Activated naive CD8-positive, alpha-beta T cell treated with anti-CD3 and anti-CD28 coated beads for 36 hours (primary cell): ENCODE data around the gene KLF11. TPM values are rescaled to one million over a fixed set of nuclear protein-coding genes. Genes with fewer than 3 reads are reported as not detected.

Source experiments
- DNase-seq: peaks from one replicate; pipeline ENCODE4 v3.0.0; 2021
- H3K27ac Mint-ChIP-seq: one replicate; pipeline ENCODE4 v1.8.0; 2022; ENCODE audit warnings: mild to moderate bottlenecking, moderate library complexity, mixed read lengths
- H3K27me3 Mint-ChIP-seq: one replicate; pipeline ENCODE4 v1.8.0; 2022; ENCODE audit warnings: mild to moderate bottlenecking, mixed read lengths
- H3K36me3 Mint-ChIP-seq: one replicate; pipeline ENCODE4 v1.8.0; 2021; ENCODE audit warnings: mild to moderate bottlenecking, mixed read lengths
- H3K4me1 Mint-ChIP-seq: one replicate; pipeline ENCODE4 v1.8.0; 2021; ENCODE audit warnings: mixed read lengths
- H3K4me3 Mint-ChIP-seq: one replicate; pipeline ENCODE4 v1.8.0; 2022; ENCODE audit warnings: mild to moderate bottlenecking, moderate library complexity, mixed read lengths
- H3K9me3 Mint-ChIP-seq: one replicate; pipeline ENCODE4 v1.8.0; 2022; ENCODE audit warnings: mixed read lengths
- total RNA-seq, 2 experiments: library from RNA; stranded (reverse); gene quantifications; one replicate each; pipeline ENCODE4 v1.2.3, GENCODE V29; 2021

Gene KLF11
- total RNA-seq, 2 experiments from 2014 or later: 3.7 to 3.9 TPM

GRCh38 chr2:10072656-10073480, 29.5 kb downstream of the KLF11 start:
- no peaks in the 10 kb centered on the region for H3K36me3 Mint-ChIP-seq
- H3K9me3 Mint-ChIP-seq: peaks cover 4% of the 10 kb centered on the region
- DNase-seq: peak; percentile 72
- no peak overlapping the region for H3K27ac Mint-ChIP-seq
- H3K27me3 Mint-ChIP-seq: peaks cover 60% of the 10 kb centered on the region
- H3K4me1 Mint-ChIP-seq: peaks cover 3% of the 10 kb centered on the region
- no peak overlapping the region for H3K4me3 Mint-ChIP-seq

GRCh38 chr2:10073706-10074105, 30.4 kb downstream of the KLF11 start:
- Mint-ChIP-seq H3K36me3 (no peaks in the 10 kb centered on the region), H3K27me3 (peaks cover 68% of the 10 kb centered on the region), H3K4me3 (no peak overlapping the region), H3K27ac (no peak overlapping the region), H3K4me1 (peaks cover 3% of the 10 kb centered on the region), H3K9me3 (no peaks in the 10 kb centered on the region)
- no peak for DNase-seq

GRCh38 chr2:10075101-10075500, 31.8 kb downstream of the KLF11 start:
- no peaks in the 10 kb centered on the region for H3K36me3 Mint-ChIP-seq
- no peak overlapping the region for H3K27ac Mint-ChIP-seq
- peaks cover 6% of the 10 kb centered on the region for H3K4me1 Mint-ChIP-seq
- no peak overlapping the region for H3K4me3 Mint-ChIP-seq
- peaks cover 75% of the 10 kb centered on the region for H3K27me3 Mint-ChIP-seq
- DNase-seq: no peak
- H3K9me3 Mint-ChIP-seq: no peaks in the 10 kb centered on the region

- peaks cover 75% of the 10 kb centered on the region for H3K27me3 Mint-ChIP-seq
- no peak overlapping the region for H3K4me3 Mint-ChIP-seq
- DNase-seq: no peak
- no peak overlapping the region for H3K27ac Mint-ChIP-seq
- no peaks in the 10 kb centered on the region for H3K36me3 Mint-ChIP-seq
- H3K9me3 Mint-ChIP-seq: no peaks in the 10 kb centered on the region
- H3K4me1 Mint-ChIP-seq: peaks cover 6% of the 10 kb centered on the region
These were observed 32.3 kb downstream of the KLF11 start for GRCh38 chr2:10075571-10076209.

GRCh38 chr2:10076511-10076910, 33.2 kb downstream of the KLF11 start:
- Mint-ChIP-seq H3K4me3 (no peak overlapping the region), H3K9me3 (no peaks in the 10 kb centered on the region), H3K27ac (no peak overlapping the region), H3K4me1 (peaks cover 12% of the 10 kb centered on the region), H3K27me3 (peaks cover 80% of the 10 kb centered on the region), H3K36me3 (no peaks in the 10 kb centered on the region)
- no peak for DNase-seq

GRCh38 chr2:10076988-10077527, 33.7 kb downstream of the KLF11 start:
- Mint-ChIP-seq H3K4me1 (peaks cover 12% of the 10 kb centered on the region), H3K9me3 (no peaks in the 10 kb centered on the region), H3K36me3 (no peaks in the 10 kb centered on the region), H3K27ac (no peak overlapping the region), H3K27me3 (peaks cover 82% of the 10 kb centered on the region), H3K4me3 (no peak overlapping the region)
- no peak for DNase-seq

- Mint-ChIP-seq H3K4me1 (peaks cover 9% of the 10 kb centered on the region), H3K4me3 (no peak overlapping the region), H3K27me3 (peaks cover 84% of the 10 kb centered on the region), H3K27ac (no peak overlapping the region), H3K9me3 (no peaks in the 10 kb centered on the region), H3K36me3 (no peaks in the 10 kb centered on the region)
- DNase-seq: no peak
These were observed 34.7 kb downstream of the KLF11 start for GRCh38 chr2:10078001-10078400.

- H3K4me3 Mint-ChIP-seq: peak overlapping the region; percentile 71
- H3K27me3 Mint-ChIP-seq: peaks cover 86% of the 10 kb centered on the region
- H3K9me3 Mint-ChIP-seq: no peaks in the 10 kb centered on the region
- peaks cover 13% of the 10 kb centered on the region for H3K4me1 Mint-ChIP-seq
- no peak for DNase-seq
- H3K36me3 Mint-ChIP-seq: no peaks in the 10 kb centered on the region
- H3K27ac Mint-ChIP-seq: no peak overlapping the region
These were observed 35.4 kb downstream of the KLF11 start for GRCh38 chr2:10078704-10079265.

GRCh38 chr2:10079266-10079869, 36.0 kb downstream of the KLF11 start:
- H3K27ac Mint-ChIP-seq: no peak overlapping the region
- peaks cover 15% of the 10 kb centered on the region for H3K4me1 Mint-ChIP-seq
- H3K4me3 Mint-ChIP-seq: peak overlapping the region; percentile 71
- peak; percentile 13 for DNase-seq
- H3K9me3 Mint-ChIP-seq: no peaks in the 10 kb centered on the region
- H3K27me3 Mint-ChIP-seq: peaks cover 86% of the 10 kb centered on the region
- no peaks in the 10 kb centered on the region for H3K36me3 Mint-ChIP-seq

- Mint-ChIP-seq H3K9me3 (no peaks in the 10 kb centered on the region), H3K4me1 (peaks cover 15% of the 10 kb centered on the region), H3K27me3 (peaks cover 85% of the 10 kb centered on the region), H3K36me3 (no peaks in the 10 kb centered on the region), H3K27ac (no peak within 1 kb of the TSS), H3K4me3 (peak within 1 kb of the TSS; percentile 71)
- peak; percentile 34 for DNase-seq
These were observed 36.7 kb downstream of the KLF11 start, which contains the start of gene CYS1 for GRCh38 chr2:10079870-10080535. TSS of gene CYS1 (minus strand) at chr2:10080411. CDS start at chr2:10080223, 188 bp downstream.

- DNase-seq: peak; percentile 41
- peaks cover 85% of the 10 kb centered on the region for H3K27me3 Mint-ChIP-seq
- H3K4me1 Mint-ChIP-seq: peaks cover 15% of the 10 kb centered on the region
- no peaks in the 10 kb centered on the region for H3K9me3 Mint-ChIP-seq
- H3K36me3 Mint-ChIP-seq: no peaks in the 10 kb centered on the region
- H3K4me3 Mint-ChIP-seq: peak overlapping the region; percentile 29
- no peak overlapping the region for H3K27ac Mint-ChIP-seq
These were observed 37.4 kb downstream of the KLF11 start for GRCh38 chr2:10080536-10081304.

GRCh38 chr2:10083046-10083445, 39.7 kb downstream of the KLF11 start:
- H3K4me3 Mint-ChIP-seq: no peak overlapping the region
- H3K27me3 Mint-ChIP-seq: peaks cover 71% of the 10 kb centered on the region
- no peaks in the 10 kb centered on the region for H3K36me3 Mint-ChIP-seq
- peaks cover 15% of the 10 kb centered on the region for H3K4me1 Mint-ChIP-seq
- no peak overlapping the region for H3K27ac Mint-ChIP-seq
- H3K9me3 Mint-ChIP-seq: no peaks in the 10 kb centered on the region
- DNase-seq: no peak

- peaks cover 15% of the 10 kb centered on the region for H3K4me1 Mint-ChIP-seq
- no peaks in the 10 kb centered on the region for H3K9me3 Mint-ChIP-seq
- DNase-seq: no peak
- peaks cover 71% of the 10 kb centered on the region for H3K27me3 Mint-ChIP-seq
- H3K36me3 Mint-ChIP-seq: no peaks in the 10 kb centered on the region
- no peak overlapping the region for H3K4me3 Mint-ChIP-seq
- no peak overlapping the region for H3K27ac Mint-ChIP-seq
These were observed 40.4 kb downstream of the KLF11 start for GRCh38 chr2:10083692-10084211.
